PC-3 (cell line): ENCODE measurements around the gene SH3RF2.

Experiments used
- EZH2phosphoT487 ChIP-seq: fragments of 300-600 bp; sonication (generic); IDR thresholded peaks from 2 replicates; pipeline ENCODE4 v1.6.1; 2018; ENCODE audit warnings: mild to moderate bottlenecking, antibody characterized with exemption, low read length, borderline replicate concordance
- TF ChIP-seq, protein P1 (sequence below): fragments of 300-600 bp; sonication (generic); conservative IDR thresholded peaks from 2 replicates; pipeline ENCODE4 v1.5.1; 2017; ENCODE audit warnings: antibody characterized with exemption, low read depth, mild to moderate bottlenecking, low read length

DNA sequence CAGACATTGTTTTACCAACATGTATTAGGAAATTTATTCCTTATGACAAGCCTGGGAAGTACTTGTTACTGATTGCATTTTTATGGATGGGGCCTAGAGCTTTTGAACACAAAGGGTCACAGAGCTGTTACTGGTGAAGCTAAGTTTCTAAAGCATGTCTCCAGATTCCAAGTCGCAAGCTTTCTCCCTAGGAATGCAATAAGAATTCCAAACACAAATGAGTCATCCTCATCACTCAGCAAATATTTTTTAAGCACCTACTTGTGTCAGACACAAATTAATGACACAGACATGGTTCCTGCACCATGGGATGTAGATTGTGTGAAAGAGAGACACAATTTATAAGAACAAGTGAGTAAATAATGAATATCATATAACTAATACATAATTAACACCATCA is 11.0 kb upstream of the SH3RF2 start:
- TF ChIP-seq, protein P1, sequence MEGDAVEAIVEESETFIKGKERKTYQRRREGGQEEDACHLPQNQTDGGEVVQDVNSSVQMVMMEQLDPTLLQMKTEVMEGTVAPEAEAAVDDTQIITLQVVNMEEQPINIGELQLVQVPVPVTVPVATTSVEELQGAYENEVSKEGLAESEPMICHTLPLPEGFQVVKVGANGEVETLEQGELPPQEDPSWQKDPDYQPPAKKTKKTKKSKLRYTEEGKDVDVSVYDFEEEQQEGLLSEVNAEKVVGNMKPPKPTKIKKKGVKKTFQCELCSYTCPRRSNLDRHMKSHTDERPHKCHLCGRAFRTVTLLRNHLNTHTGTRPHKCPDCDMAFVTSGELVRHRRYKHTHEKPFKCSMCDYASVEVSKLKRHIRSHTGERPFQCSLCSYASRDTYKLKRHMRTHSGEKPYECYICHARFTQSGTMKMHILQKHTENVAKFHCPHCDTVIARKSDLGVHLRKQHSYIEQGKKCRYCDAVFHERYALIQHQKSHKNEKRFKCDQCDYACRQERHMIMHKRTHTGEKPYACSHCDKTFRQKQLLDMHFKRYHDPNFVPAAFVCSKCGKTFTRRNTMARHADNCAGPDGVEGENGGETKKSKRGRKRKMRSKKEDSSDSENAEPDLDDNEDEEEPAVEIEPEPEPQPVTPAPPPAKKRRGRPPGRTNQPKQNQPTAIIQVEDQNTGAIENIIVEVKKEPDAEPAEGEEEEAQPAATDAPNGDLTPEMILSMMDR = no peak
- no peak for TF ChIP-seq EZH2phosphoT487
